ENCODE measurements around the gene TTYH3.
"Not testable (repeated sequence)": the region's sequence is repeated elsewhere in the genome, so short reads cannot be mapped to it uniquely, and the experiment has no call there.

Gene TTYH3

DNA sequence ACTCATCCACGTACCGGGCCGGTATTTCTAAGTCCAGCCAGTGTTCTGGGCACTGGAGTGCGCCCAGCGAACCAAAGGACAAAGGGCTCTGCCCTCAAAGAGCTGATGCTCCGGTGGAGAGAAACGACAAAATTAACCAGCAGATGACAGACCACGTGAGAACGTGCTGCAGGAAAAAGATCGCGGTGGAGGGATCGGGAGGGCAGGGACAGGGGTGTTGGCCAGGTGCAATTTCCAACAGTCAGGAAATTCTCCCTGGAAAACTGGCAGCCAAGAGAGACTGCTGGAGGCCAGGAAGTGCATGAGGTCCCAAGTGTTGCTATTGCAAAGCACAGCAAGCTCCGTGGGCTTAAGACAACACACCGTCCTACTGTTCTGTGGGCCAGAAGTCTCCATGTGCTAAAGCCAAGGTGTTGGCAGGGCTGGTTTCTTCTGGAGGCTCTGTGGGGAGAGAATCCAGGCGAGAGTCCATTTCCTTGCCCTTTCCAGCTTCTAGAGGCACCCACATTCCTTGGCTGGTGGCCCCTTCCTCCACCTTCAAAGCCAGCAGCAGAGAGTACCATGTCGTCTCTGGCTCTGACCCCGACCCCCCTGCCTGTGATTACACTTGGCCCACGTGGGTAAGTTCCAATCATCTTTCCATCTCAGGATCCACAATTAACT is 34.9 kb downstream of the TTYH3 start:
- DNase-seq = no peak

DNA sequence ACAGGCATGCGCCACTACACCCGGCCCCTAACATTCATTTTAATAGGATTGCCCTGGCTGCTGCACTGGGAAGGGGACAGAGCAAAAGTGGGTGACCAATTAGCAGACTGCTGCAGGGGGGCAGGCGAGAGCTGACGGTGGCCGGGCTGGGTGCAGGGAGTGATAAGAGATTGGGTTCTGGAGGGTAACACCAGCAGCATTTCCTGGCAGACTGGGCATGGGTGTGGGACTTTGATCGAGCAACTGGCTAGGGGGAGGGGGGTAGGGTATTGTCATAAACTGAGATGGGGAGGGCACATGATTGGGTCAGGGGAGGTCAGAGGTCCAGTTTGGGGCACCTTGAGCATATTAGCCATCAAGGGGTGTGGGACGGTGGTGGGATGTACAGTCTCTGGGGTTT is 36.1 kb downstream of the TTYH3 start:
- no peak for DNase-seq

DNA sequence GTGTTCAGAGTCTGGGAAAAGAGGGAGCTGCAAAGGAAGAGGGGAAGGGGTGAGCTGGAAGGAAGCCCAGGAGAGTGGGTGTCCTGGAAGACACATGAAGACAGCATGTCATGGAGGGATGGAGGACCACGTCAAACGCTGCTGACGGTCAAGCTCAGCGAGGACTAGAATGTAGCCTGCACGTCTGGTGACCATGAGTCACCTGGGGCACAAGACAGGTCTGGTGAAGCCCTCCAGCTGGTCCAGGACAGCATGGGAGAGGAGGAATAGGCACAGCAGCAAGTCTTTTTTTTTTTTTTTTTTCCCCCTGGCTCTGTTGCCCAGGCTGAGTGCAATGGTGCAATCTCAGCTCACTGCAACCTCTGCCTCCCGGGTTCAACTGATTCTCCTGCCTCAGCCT is 36.6 kb downstream of the TTYH3 start:
- no peak for DNase-seq

DNA sequence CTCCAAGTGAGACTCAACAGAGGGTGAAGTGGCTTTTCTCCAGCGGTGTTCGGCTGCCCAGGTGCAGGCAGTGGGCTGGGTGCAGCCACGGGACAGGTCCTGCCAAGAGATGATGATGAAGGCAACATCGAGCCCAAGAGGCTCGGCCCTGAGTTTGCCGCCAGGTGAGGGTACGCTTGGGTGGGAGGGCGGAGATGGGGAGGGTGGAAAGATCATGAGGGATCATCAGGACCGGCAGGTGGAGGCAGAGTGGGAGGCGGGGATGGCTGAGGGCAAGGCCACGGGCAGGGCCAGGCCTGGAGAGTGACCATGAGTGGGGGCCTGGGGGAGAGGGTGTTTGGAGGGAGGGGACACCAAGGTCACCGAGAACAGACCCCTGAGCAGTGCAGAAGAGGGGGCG is 38.4 kb downstream of the TTYH3 start:
- no peak for DNase-seq

GRCh38 chr7:2670720-2671391 is 39.1 kb downstream of the TTYH3 start:
- peak; percentile 71 for DNase-seq

DNA sequence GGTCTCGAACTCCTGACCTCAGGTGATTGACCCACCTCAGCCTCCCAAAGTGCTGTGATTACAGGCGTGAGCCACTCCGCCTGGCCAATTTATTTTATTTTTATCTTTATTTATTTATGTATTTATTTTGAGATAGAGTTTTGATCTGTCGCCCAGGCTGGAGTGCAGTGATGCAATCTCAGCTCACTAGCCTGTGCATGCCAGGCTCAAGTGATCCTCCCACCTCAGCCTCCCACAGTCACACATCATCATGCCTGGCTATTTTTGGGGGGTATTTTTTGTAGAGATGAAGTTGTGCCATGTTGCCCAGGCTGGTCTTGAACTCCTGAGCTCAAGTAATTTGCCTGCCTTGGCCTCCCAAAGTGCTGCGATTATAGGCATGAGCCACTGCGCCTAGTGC is 41.4 kb downstream of the TTYH3 start:
- not testable (repeated sequence) for DNase-seq

DNA sequence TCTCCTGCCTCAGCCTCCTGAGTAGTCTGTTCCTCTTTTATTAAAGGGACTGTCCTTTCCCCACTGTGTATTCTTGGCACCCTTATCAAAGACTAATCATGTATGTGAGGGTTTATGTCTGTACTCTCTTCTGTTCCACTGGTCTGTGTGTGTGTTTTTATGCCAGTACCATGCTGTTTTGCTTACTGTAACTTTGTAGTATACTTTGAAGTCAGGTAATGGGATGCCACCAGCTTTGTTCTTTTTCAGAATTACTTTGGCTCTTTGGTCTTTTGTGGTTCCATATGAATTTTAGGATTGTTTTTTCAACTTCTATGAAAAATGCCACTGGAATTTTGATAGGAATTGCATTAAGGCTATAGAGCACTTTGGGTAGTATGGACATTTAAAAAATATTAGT is 42.1 kb downstream of the TTYH3 start:
- no peak for DNase-seq

DNA sequence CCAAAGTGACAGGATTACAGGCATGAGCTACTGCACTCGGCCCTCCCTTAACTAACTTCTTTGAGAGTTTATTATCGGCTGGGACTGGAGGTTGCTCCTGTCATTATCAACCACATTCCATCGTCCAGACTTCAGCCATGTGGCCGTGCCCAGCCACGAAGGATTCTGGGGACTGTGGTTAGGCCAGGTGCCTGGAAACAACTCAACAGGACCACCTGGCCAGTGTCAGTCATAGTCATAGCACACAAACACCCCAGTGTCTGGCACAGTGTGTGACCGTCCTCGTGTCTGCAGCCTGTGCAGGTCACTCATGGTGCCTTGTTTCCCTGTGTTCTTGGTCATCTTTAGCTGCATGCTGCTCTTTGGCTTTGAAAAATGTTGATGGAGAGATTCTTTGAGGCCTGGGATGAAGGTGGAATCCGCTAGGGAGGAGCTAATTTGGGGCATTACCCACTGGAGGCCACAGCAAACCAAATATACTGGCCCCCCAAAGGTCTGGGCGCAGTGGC is 43.5 kb downstream of the TTYH3 start:
- DNase-seq = no peak

GRCh38 chr7:2676576-2676975 is 44.8 kb downstream of the TTYH3 start:
- DNase-seq = not testable (repeated sequence)

DNA sequence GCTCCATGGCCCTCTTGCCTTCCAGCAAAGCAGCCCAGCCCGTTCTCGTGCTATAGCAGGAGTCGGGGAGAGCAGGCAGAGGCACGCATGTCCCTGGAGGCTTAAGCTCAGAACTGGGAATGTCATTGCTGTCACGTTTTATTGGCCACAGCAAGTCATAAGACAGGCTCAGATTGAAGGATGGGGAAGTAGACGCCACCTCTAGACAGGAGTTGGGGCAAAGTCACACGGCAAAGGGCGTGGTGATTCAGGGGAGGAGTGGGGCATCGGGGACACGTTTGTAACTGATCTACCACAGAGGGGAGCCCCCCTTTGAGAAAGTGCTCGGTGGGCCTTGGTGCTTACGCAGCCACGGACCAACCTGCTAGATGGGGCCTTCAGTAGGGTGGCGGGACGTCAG is 46.7 kb downstream of the TTYH3 start:
- not testable (repeated sequence) for DNase-seq

DNA sequence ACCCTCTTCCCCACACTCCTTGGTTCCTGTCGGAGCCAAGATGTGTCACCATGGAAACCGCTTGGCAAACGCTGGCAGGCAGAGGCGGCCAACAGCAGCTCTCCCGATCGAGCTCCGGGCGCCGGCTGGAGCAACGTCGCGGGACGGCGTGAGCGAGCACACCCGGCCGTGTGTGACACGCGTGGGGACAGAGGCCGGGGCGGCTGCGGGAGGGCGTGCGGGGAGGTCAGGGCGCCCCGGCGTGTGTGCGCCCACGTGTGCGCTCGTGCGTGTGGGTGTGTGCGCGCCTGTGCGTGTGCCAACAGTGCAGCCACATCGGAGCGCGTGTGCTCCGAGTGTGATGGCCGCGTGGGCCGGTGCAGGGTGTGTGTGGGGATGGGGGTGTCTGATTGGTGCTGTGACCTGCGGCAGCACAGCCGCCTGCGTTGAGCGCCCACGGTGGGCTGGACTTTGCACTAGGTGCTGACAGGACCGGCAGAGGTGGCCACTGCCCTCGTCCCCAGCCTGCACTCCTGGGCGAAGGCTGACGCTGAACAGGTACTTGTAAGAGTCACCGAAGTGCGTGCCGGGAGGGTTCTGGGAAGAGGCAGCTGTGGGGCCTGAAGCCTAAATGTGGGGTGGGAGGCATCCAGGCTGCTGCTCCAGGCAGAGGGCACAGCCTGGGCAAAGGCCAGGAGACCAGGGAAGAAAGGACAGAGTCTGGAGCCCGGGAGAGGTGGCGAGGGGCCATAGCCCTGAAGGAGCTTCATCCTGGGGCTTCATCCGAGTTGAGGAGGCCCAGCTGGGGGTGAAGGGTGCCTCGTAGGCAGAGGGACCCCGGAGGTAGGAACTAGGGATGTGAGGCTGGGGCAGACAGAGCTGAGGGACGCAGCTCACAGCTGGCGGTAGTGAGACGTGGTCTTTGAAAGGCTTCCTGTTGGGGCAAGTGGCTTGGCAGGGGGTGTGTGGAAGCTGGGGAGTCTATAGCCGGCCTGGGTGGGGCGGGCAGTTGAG is 47.6 kb downstream of the TTYH3 start:
- DNase-seq = not testable (repeated sequence)

- DNase-seq = no peak
These were observed 48.5 kb downstream of the TTYH3 start for GRCh38 chr7:2680256-2680655.

DNA sequence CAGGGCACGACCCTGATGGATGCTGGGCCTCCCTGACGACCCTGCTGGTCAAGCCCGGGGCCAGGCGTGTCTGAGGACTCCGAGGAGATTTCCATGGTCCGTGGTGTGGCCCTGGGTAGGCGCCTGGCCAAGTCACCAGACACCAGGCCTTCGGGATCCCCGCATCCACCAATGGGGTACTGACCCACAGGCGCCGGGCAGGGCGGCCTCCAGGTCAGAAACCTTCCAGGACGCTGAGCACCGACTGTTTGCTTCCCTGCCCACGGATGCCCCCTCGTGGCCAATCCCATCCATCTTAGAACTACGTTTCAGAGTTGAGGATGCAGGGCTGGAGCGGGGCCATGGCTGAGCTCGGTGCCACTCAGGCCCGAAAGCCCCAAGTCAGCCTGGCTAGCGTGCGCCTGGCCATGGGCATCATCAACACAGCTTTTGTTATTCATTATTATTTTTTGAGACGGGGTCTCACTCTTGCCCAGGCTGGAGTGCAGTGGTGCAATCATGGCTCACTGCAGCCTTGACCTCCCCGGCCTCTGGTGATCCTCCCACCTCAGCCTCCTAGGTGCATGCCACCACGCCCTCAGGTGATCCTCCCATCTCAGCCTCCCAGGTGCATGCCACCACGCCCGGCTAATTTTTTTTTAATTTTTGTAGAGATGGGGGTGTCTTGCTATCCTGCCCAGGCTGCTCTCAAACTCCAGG is 49.2 kb downstream of the TTYH3 start:
- peak; percentile 56 for DNase-seq

- DNase-seq = no peak
These were observed 50.4 kb downstream of the TTYH3 start for GRCh38 chr7:2681929-2682799.

GRCh38 chr7:2684501-2684900 is 52.7 kb downstream of the TTYH3 start:
- DNase-seq = no peak

DNA sequence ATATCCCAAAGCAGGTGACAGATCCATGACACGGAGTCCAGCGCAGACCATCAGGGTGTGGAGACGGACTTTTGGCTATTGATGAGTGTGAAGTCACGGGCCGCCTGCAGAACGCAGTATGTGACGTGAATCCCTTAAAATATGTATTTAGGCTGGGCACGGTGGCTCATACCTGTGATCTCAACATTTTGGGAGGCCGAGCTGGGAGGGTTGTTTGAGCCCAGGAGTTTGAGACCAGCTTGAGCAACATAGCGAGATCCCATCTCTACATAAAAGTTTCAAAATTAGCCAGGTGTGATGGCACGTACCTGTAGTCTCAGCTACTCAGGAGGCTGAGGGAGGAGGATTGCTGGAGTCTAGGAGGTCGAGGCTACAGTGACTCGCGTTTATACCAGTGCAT is 54.3 kb downstream of the TTYH3 start:
- DNase-seq = no peak

DNA sequence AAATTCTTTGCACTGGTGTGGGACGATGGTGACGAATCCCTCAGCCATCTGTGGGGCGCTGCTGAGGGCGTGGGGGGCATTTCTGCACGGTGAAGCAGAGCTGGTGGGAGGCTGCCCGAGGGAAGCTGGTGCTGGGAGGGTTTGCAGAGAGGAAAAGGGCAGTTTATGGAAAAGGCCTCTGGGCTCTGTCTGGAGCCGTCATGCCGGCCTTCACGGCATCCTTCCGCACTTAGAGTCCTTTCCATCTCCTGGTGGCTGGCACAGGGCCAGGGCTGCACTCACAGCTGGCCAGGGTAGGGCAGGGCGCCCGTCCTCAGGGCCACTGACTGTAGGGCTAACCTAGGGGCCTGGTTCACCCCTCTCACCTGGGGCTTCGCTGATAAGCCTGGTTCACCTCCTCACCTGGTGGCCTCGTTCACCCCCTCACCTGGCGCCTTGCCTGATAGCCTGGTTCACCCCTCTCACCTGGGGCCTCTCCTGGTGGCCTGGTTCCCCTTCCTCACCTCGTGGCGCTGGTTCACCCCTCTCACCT is 55.6 kb downstream of the TTYH3 start:
- DNase-seq = no peak

DNA sequence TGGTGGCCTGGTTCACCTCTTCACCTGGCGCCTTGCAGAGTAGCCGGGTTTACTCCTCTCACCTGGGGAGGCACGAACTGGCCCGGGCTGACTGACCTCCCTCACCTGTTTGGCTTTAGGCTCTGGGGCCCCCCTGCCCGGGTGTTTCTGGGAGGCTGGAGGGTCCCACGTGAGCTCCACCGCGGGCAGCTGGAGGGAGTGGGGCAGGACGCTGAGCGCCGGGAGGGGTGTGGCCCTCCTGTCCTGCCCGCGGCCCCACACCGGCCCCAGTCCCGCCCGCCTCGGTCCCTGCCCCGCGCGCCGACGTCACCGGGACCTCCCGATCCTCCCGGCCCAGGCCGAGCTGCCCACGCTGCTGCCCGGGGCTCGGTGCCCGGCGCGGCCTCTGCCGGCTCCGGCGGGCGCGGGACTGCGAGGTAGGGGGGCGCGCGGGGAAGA is 56.1 kb downstream of the TTYH3 start, which contains the start of gene AMZ1:
AMZ1 (plus strand) TSS at position 322 of the 438 bp plus-strand sequence. CDS start 12,250 bp downstream, outside the sequence.
- DNase-seq = no peak

DNA sequence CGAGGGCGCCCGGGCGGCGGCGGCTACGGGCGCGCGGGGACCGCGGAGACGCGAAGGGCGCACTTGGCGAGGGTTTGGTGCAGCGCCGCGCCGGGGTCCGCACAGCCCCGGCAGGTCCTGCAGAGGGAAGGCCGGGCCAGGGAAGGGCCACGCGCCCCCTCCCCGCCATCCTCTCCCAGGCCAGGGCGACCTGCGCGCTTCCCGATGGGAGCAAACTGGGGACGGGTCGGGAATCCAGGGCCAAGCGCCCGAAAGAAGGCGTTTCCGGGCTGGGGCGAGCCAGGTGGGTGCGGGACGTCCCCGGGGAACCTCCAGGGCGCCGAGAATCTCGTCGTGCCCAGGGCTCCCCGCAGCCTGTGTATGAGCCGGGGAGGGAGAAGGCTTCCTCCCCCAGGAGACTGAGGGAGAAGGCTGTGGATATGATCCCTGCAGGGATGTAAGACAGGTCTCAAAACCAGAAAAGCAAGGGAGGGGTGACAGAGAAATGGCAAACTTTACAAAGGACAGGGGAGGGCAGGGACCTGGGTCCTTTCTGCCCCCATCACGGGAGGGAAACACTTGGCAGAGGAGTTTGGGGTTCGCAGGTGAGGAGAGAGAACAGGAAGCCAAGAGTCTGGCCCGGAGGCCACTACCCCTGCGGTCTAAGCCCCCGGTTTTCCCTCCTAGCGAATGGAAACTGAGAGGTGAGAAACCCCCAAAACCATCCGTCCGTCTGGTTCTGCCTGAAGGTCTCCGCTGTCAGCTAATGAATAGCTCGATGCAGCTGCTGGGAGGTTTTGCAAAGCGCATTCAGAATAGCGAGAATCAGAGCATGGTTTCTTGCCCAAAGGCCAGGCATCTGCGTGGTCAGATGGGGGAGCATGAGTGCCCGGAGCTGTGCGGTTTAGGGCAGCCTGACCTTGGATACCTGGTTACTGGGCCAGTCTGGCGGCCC is 56.9 kb downstream of the TTYH3 start:
- DNase-seq = no peak

DNA sequence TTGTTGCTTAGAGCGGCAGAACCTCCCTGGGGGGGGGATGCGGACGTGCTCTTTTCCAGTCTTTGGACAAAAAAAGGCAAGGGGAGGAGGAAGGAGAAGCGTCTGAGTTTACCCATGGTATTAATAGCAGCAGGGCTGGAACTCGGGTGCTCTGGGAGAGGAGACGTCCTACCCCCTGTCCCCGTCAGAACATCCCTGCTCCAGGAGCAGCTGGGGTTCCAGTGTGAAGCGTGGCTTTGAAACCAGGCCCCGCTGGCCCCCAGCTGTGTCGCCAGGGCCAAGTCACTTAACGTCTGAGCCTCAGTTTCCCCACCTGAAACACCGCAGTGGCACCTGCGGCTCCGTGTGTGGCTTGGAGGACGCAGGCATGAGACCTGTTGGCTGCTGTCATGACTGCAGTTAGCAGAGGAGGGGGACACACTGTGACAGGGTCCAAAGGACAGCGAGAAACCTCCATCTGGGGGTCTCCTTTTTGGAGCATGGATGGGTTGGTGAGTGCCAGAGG is 57.6 kb downstream of the TTYH3 start:
- no peak for DNase-seq
